T-helper 2 cell treated with Interferon-gamma antibody and Interleukin-4, amounts not matched to agents 5 μg/mL and 100 μg/mL, for 36 hours (primary cell): ENCODE data around the gene SRPK3.

Experiments used
- DNase-seq: peaks from one replicate; pipeline ENCODE4 v3.0.0; 2021; ENCODE audit warnings: low spot score
- H3K27ac Mint-ChIP-seq: one replicate; pipeline ENCODE4 v1.8.0; 2021; ENCODE audit warnings: mild to moderate bottlenecking, mixed read lengths
- H3K27me3 Mint-ChIP-seq: one replicate; pipeline ENCODE4 v1.8.0; 2021; ENCODE audit warnings: low read depth, mixed read lengths
- H3K36me3 Mint-ChIP-seq: one replicate; pipeline ENCODE4 v1.8.0; 2021; ENCODE audit warnings: low read depth, mixed read lengths
- H3K4me1 Mint-ChIP-seq: one replicate; pipeline ENCODE4 v1.8.0; 2021; ENCODE audit warnings: low read depth, mixed read lengths
- H3K4me3 Mint-ChIP-seq: one replicate; pipeline ENCODE4 v1.8.0; 2022; ENCODE audit warnings: mild to moderate bottlenecking, moderate library complexity, mixed read lengths
- H3K9me3 Mint-ChIP-seq: one replicate; pipeline ENCODE4 v1.8.0; 2021; ENCODE audit warnings: mixed read lengths

Gene SRPK3

GRCh38 chrX:153780678-153781427, at the start of gene SRPK3:
TSS of gene SRPK3 (plus strand) at chrX:153781041. CDS start at chrX:153781087, 46 bp downstream.
- no peaks in the 10 kb centered on the region for H3K9me3 Mint-ChIP-seq
- no peak for DNase-seq
- no peak within 1 kb of the TSS for H3K4me3 Mint-ChIP-seq
- no peaks in the 10 kb centered on the region for H3K36me3 Mint-ChIP-seq
- peaks cover 3% of the 10 kb centered on the region for H3K4me1 Mint-ChIP-seq
- peaks cover 3% of the 10 kb centered on the region for H3K27me3 Mint-ChIP-seq
- no peak within 1 kb of the TSS for H3K27ac Mint-ChIP-seq

GRCh38 chrX:153731117-153731844, 49.6 kb upstream of the SRPK3 start:
- no peak overlapping the region for H3K4me3 Mint-ChIP-seq

GRCh38 chrX:153731845-153732215, 49.0 kb upstream of the SRPK3 start:
- Mint-ChIP-seq H3K27me3 (no peaks in the 10 kb centered on the region), H3K27ac (no peak overlapping the region), H3K9me3 (peaks cover 14% of the 10 kb centered on the region), H3K4me1 (peaks cover 28% of the 10 kb centered on the region), H3K36me3 (peaks cover 31% of the 10 kb centered on the region), H3K4me3 (no peak overlapping the region)
- DNase-seq, result no peak

More at GRCh38 chrX:153731117-153731844, 49.6 kb upstream of the SRPK3 start:
- H3K36me3 Mint-ChIP-seq, result peaks cover 31% of the 10 kb centered on the region
- H3K27ac Mint-ChIP-seq, result peak overlapping the region; percentile 41
- no peaks in the 10 kb centered on the region for H3K27me3 Mint-ChIP-seq
- peaks cover 28% of the 10 kb centered on the region for H3K4me1 Mint-ChIP-seq
- H3K9me3 Mint-ChIP-seq, result peaks cover 14% of the 10 kb centered on the region
- no peak for DNase-seq

- DNase-seq, result no peak
- Mint-ChIP-seq H3K9me3 (peaks cover 14% of the 10 kb centered on the region), H3K27me3 (no peaks in the 10 kb centered on the region), H3K4me3 (no peak overlapping the region), H3K36me3 (peaks cover 31% of the 10 kb centered on the region), H3K4me1 (peaks cover 23% of the 10 kb centered on the region), H3K27ac (no peak overlapping the region)
Measured at GRCh38 chrX:153732401-153732800, 48.4 kb upstream of the SRPK3 start.

GRCh38 chrX:153733651-153734240, 47.1 kb upstream of the SRPK3 start:
- H3K4me1 Mint-ChIP-seq, result peaks cover 20% of the 10 kb centered on the region
- H3K27me3 Mint-ChIP-seq, result no peaks in the 10 kb centered on the region
- H3K36me3 Mint-ChIP-seq, result peaks cover 31% of the 10 kb centered on the region
- H3K9me3 Mint-ChIP-seq, result peaks cover 14% of the 10 kb centered on the region
- DNase-seq, result no peak
- H3K4me3 Mint-ChIP-seq, result no peak overlapping the region
- H3K27ac Mint-ChIP-seq, result no peak overlapping the region

- H3K27me3 Mint-ChIP-seq, result no peaks in the 10 kb centered on the region
- H3K9me3 Mint-ChIP-seq, result peaks cover 14% of the 10 kb centered on the region
- peaks cover 22% of the 10 kb centered on the region for H3K4me1 Mint-ChIP-seq
- H3K4me3 Mint-ChIP-seq, result no peak overlapping the region
- peaks cover 28% of the 10 kb centered on the region for H3K36me3 Mint-ChIP-seq
- no peak for DNase-seq
- no peak overlapping the region for H3K27ac Mint-ChIP-seq
Measured at GRCh38 chrX:153734871-153735270, 46.0 kb upstream of the SRPK3 start.

- Mint-ChIP-seq H3K4me1 (peaks cover 26% of the 10 kb centered on the region), H3K9me3 (peaks cover 14% of the 10 kb centered on the region), H3K27me3 (no peaks in the 10 kb centered on the region), H3K27ac (no peak overlapping the region), H3K4me3 (no peak overlapping the region), H3K36me3 (peaks cover 28% of the 10 kb centered on the region)
- DNase-seq, result no peak
Measured at GRCh38 chrX:153735274-153735673, 45.6 kb upstream of the SRPK3 start.

GRCh38 chrX:153736071-153736820, 44.6 kb upstream of the SRPK3 start:
- DNase-seq, result no peak
- H3K27me3 Mint-ChIP-seq, result no peaks in the 10 kb centered on the region
- no peak overlapping the region for H3K27ac Mint-ChIP-seq
- H3K9me3 Mint-ChIP-seq, result peaks cover 12% of the 10 kb centered on the region
- peaks cover 24% of the 10 kb centered on the region for H3K36me3 Mint-ChIP-seq
- H3K4me1 Mint-ChIP-seq, result peaks cover 25% of the 10 kb centered on the region
- no peak overlapping the region for H3K4me3 Mint-ChIP-seq

- Mint-ChIP-seq H3K27ac (no peak overlapping the region), H3K36me3 (peaks cover 17% of the 10 kb centered on the region), H3K4me1 (peaks cover 20% of the 10 kb centered on the region), H3K4me3 (no peak overlapping the region), H3K27me3 (no peaks in the 10 kb centered on the region), H3K9me3 (peaks cover 5% of the 10 kb centered on the region)
- no peak for DNase-seq
Measured at GRCh38 chrX:153736871-153737441, 43.9 kb upstream of the SRPK3 start.

GRCh38 chrX:153738056-153738605, 42.7 kb upstream of the SRPK3 start:
- Mint-ChIP-seq H3K9me3 (peaks cover 4% of the 10 kb centered on the region), H3K27ac (no peak overlapping the region), H3K36me3 (peaks cover 13% of the 10 kb centered on the region), H3K4me3 (no peak overlapping the region), H3K4me1 (peaks cover 20% of the 10 kb centered on the region), H3K27me3 (no peaks in the 10 kb centered on the region)
- no peak for DNase-seq

GRCh38 chrX:153739754-153740486, 40.9 kb upstream of the SRPK3 start:
- Mint-ChIP-seq H3K27me3 (no peaks in the 10 kb centered on the region), H3K36me3 (peaks cover 8% of the 10 kb centered on the region), H3K27ac (peak overlapping the region; percentile 75), H3K9me3 (peaks cover 1% of the 10 kb centered on the region), H3K4me3 (peak overlapping the region; percentile 77), H3K4me1 (peaks cover 20% of the 10 kb centered on the region)
- no peak for DNase-seq

- Mint-ChIP-seq H3K4me3 (peak overlapping the region; percentile 77), H3K4me1 (peaks cover 12% of the 10 kb centered on the region), H3K9me3 (no peaks in the 10 kb centered on the region), H3K27me3 (no peaks in the 10 kb centered on the region), H3K27ac (peak overlapping the region; percentile 75), H3K36me3 (peaks cover 2% of the 10 kb centered on the region)
- no peak for DNase-seq
Measured at GRCh38 chrX:153740631-153741222, 40.1 kb upstream of the SRPK3 start.
